ENCODE measurements around the gene KCNN1.

DNA sequence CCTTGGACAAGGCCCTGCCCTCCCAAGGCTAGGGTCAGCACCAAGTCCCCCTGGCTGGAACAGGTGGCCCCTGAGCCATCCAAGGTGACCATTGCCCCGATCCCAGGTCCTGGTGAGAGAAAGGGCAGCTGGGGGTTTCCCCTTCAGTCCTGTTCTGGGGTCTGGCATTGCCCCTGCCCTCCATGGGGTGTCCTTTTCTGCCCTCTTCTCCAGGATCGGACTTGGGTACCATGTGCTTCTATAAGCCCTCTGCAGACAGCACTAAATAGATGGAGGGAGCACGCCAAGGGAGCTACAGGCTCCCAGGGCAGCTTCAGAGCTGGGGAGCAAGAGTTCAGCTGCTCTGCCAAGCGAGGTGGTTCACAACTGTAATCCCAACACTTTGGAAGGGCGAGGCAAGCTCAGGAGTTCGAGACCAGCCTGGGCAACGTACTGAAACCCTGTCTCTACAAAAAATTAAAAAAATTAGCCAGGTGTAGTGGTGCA is 13.5 kb upstream of the KCNN1 start:
- TF ChIP-seq, protein P1, sequence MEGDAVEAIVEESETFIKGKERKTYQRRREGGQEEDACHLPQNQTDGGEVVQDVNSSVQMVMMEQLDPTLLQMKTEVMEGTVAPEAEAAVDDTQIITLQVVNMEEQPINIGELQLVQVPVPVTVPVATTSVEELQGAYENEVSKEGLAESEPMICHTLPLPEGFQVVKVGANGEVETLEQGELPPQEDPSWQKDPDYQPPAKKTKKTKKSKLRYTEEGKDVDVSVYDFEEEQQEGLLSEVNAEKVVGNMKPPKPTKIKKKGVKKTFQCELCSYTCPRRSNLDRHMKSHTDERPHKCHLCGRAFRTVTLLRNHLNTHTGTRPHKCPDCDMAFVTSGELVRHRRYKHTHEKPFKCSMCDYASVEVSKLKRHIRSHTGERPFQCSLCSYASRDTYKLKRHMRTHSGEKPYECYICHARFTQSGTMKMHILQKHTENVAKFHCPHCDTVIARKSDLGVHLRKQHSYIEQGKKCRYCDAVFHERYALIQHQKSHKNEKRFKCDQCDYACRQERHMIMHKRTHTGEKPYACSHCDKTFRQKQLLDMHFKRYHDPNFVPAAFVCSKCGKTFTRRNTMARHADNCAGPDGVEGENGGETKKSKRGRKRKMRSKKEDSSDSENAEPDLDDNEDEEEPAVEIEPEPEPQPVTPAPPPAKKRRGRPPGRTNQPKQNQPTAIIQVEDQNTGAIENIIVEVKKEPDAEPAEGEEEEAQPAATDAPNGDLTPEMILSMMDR (IDR thresholded peaks at IDR 0.05): no peak
- TF ChIP-seq POLR2A (IDR thresholded peaks at IDR 0.05) (no peak), POLR2AphosphoS5 (IDR thresholded peaks at IDR 0.05) (no peak)

Measured in breast epithelium (tissue), 3 donors.